ENCODE measurements around the gene PHACTR1.

Gene PHACTR1

DNA sequence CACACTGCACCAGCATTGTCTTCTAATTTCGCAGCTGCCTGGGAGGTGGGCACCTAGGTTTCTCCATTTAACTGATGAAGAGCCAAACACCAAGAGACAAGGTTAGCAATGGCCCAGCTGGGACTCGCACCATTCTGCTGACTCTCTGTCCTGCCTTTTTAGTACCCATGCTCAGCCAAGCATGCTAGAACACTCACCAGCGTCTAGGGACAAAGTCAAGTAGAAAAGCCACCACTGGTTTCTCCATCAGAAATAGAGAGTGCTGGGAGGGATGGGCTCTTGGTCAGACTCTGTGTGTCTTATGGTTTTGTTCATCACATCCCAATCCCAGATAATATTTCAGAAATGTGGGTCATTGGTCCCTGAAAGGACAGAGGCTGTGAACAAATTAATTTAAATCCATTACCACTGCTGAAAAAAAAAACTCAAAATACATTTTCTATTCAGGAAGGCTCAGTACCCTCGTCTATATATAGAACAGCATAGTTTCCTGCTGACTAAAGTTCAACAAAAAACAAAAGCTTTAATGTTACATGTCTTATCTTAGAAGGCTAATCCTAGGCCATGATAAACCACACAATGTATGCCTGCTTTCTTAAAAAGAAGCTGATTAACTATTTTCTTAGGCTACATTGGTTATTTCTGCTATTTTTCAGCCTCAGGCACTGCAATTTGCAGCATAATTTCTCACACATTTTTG, 500.8 kb downstream of the PHACTR1 start:
- in situ Hi-C loops (cut with HindIII; ENCODE audit: low sequenced_read_pairs), result no loop called here
- DNase-seq (ENCODE audit: low read depth), result no peak
- TF ChIP-seq, protein P1, sequence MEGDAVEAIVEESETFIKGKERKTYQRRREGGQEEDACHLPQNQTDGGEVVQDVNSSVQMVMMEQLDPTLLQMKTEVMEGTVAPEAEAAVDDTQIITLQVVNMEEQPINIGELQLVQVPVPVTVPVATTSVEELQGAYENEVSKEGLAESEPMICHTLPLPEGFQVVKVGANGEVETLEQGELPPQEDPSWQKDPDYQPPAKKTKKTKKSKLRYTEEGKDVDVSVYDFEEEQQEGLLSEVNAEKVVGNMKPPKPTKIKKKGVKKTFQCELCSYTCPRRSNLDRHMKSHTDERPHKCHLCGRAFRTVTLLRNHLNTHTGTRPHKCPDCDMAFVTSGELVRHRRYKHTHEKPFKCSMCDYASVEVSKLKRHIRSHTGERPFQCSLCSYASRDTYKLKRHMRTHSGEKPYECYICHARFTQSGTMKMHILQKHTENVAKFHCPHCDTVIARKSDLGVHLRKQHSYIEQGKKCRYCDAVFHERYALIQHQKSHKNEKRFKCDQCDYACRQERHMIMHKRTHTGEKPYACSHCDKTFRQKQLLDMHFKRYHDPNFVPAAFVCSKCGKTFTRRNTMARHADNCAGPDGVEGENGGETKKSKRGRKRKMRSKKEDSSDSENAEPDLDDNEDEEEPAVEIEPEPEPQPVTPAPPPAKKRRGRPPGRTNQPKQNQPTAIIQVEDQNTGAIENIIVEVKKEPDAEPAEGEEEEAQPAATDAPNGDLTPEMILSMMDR (IDR thresholded peaks at IDR 0.05; ENCODE audit: low read depth, low read length, missing control alignments), result no peak
- no peak overlapping the region for H3K4me3 ChIP-seq (ENCODE audit: low read depth, low read length)

DNA sequence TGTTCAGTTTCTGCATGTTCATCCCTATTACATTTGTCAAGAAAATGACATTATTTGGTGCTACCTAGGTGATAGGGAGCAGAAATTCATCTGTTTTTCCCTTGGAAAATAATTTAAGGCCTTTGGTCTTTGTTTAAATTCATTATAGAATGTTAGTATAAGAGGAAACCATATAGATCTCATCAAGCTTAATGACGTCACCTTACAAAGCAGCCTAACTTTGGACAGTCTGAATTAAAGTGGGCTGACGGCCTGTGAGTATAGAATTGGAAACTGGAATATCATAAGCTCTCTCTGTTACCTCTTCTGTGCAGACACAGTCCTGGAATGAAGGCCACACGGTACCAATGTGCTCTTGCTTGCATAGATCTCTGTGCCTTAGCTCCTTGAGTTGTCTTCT, 503.7 kb downstream of the PHACTR1 start:
- H3K4me3 ChIP-seq (ENCODE audit: low read depth, low read length), result no peak overlapping the region
- TF ChIP-seq, protein P1 (IDR thresholded peaks at IDR 0.05; ENCODE audit: low read depth, low read length, missing control alignments), result no peak
- in situ Hi-C loops (cut with HindIII; ENCODE audit: low sequenced_read_pairs), result no loop called here
- no peak for DNase-seq (ENCODE audit: low read depth)

DNA sequence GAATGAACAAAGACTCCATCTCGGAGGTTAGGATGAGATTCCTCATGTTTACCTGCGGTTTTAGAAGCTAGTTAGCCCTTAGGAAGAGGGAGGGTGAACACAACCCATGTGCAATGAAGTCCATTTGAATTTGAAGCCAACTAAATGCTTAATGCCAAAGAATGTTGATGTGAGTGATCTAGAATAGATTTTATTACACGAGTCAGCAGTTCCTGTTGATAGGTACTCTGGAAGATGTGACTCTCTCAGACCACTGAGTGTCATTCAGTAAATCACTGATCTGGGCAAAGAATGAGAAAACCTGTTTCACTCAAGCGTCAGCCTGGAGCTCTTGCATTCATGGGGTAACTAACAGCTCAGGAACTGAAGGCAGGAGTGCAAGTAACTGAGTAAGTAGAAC, 505.5 kb downstream of the PHACTR1 start:
- no peak overlapping the region for H3K4me3 ChIP-seq (ENCODE audit: low read depth, low read length)
- TF ChIP-seq, protein P1 (IDR thresholded peaks at IDR 0.05; ENCODE audit: low read depth, low read length, missing control alignments), result no peak
- in situ Hi-C loops (cut with HindIII; ENCODE audit: low sequenced_read_pairs), result no loop called here
- DNase-seq (ENCODE audit: low read depth), result no peak

DNA sequence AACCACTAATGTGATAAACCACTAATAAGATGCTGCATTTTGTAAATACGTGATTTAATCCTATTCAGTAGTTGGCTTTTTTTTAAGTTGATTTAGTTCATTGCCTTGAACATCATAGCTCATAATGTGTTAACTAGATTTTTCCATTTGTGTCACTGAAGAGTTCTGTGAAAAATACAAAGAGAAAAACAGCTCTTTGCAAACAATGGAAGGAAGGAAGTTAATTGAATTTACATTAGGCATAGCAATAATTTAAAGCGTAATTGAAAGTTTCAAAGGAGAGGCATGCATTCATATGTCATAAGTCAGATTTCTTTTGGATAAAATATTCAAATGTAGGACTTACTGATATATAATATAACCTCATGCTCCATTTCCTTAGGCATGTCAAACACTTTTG, 509.5 kb downstream of the PHACTR1 start:
- TF ChIP-seq, protein P1 (IDR thresholded peaks at IDR 0.05; ENCODE audit: low read depth, low read length, missing control alignments), result no peak
- H3K4me3 ChIP-seq (ENCODE audit: low read depth, low read length), result no peak overlapping the region
- in situ Hi-C loops (cut with HindIII; ENCODE audit: low sequenced_read_pairs), result no loop called here
- no peak for DNase-seq (ENCODE audit: low read depth)

DNA sequence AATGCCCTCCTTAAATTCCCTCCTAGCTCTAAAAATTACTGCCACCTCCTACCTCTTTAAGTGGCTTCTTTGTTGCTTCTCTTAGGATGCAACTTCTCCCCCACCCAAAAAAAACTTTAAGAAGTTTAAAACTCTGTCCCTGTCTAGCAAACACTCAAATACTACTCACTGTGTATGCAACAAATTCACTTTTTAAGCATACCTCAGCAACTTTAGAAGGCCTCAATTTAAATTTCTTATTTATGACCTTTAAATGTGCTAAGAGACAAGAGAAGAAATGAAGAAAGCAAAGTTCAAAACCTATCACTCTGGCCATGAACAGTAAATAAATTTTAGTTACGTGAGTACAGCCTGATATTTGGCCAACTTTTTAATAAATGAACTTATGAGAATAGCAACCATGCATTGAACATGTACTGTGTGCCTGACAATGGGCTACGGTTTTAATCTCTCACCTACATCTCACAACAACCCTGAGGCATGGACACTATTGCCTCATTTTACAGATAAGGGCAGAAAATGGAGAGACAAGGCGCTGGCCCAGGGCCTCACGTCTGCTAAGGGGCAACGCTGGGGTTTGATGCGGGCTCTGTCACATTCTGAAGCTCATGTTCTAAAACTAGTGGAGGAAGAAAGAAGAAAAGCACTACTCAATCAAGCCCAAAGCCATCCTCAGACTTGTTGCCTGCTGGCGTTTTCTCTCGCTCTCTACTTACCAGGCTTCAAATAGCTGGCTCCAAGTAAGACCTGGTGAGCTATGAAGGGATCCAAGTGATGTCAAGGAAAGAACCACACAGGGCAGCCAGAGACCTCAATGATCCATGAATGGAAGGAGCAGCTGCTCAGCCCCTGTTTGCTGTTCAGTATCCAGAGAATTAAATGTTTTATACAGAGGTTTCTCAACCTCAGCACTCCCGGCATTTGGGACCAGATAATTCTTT, 512.0 kb downstream of the PHACTR1 start:
- TF ChIP-seq, protein P1 (IDR thresholded peaks at IDR 0.05; ENCODE audit: low read depth, low read length, missing control alignments), result no peak
- DNase-seq (ENCODE audit: low read depth), result no peak
- no peak overlapping the region for H3K4me3 ChIP-seq (ENCODE audit: low read depth, low read length)
- in situ Hi-C loops (cut with HindIII; ENCODE audit: low sequenced_read_pairs), result no loop called here

DNA sequence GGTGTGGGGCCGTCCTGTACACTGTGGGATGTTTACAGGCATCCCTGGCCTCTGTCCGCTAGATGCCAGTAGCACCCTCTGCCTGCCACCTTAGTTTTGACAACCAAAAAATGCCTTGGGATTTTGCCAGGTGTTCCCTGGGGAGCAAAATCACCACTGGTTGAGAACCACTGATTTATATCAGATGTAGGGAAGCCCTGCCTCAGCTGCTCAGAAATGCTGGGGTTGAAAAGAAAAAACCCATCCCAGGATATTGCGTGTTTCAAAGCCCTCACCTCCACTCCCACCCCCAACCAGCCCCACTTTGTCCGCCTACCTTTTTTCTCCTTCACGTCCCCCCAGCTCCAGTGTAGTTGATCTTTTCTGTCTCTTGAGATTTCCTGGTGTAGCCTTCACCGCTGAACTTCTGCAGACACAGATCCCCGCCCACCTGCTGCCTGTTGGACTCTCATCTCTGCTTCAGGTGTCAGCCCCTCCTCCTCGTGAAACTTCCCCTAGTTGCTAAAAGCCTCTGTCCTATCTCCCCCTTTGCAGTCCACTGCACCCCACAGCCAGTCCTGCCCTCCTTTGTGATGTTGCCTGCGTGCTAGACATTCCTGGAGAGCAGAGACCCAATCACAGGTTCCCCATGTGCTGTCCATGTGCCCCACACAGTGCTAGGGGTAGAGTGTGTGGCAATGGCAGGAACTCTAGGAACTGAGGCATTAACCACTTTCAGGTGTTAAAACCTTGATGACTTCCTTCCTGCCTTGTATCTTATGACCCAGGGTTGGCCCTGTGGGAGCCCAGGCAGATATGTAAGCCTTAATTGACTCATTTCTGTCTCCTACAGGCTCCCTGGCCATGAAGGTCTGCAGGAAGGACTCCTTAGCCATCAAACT, 512.9 kb downstream of the PHACTR1 start:
- DNase-seq (ENCODE audit: low read depth), result no peak
- TF ChIP-seq, protein P1 (IDR thresholded peaks at IDR 0.05; ENCODE audit: low read depth, low read length, missing control alignments), result no peak
- H3K4me3 ChIP-seq (ENCODE audit: low read depth, low read length), result no peak overlapping the region
- in situ Hi-C loops (cut with HindIII; ENCODE audit: low sequenced_read_pairs), result no loop called here
